ENCODE measurements around the gene TIAM2. TPM values are rescaled to one million over a fixed set of nuclear protein-coding genes. Genes with fewer than 3 reads are reported as not detected.

TIAM2 gene
- total and polyA plus RNA-seq, 9 of the 15 experiments (the other 6 are each of a cell fraction or from before 2014, with no cell fraction given): 0.73 to 6.5 (median 4.3) TPM

- TF ChIP-seq ZNF518B (CRISPR knock-in tag; IDR thresholded peaks at IDR 0.05): no peak
- no peak for TF ChIP-seq CREB1 (IDR thresholded peaks at IDR 0.05)
- TF ChIP-seq CREB1 (CRISPR knock-in tag; IDR thresholded peaks at IDR 0.05): no peak
- TF ChIP-seq MAZ (CRISPR knock-in tag; conservative IDR thresholded peaks at IDR 0.05 in 1 of 2, IDR thresholded peaks at IDR 0.05 in 1 of 2): no peak
Observed at GRCh38 chr6:155125906-155126305, 130.8 kb downstream of the TIAM2 start (continued).

DNA sequence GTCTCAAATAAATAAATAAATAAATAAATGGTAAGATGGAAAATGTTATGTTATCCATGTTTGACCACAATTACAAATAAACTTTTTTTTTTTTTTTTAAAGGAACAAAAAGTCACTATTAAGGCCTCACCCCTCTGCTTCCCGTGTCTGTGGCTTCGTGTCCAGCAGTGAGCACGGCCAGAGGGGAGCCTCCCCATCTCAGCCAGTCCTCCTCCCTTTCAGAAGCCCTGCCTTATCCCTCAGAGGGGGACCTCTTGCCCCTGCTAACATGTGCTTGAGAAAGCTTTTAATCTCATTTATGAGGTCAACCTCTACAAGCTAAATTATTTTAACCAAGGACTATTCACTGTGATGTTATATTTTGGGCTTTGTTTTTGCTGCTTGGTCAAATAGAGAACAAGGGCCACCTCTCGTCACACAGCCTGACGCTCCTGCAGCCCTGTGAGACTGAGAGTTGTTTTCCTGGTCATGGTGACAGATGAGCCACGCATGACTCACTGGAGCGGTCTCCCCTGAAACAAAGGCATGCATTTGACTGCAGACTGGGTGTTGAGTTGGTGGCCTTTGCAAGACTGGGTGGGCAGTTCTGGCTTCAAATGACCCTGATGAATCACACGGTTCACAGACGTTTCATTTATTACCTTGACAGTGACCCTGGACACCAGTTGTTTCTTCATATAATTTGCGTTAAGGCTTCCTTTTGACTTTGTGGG lies 131.8 kb downstream of the TIAM2 start:
- FAIRE-seq (peak; percentile 54), DNase-seq (ENCODE audit: extremely low read depth in 1 of 4, low spot score in 3 of 4) (peak in 2 of 4 experiments; percentile 33 to 35), ATAC-seq (peak; percentile 67)
- Histone ChIP-seq H3K4me1 (replicated peaks in 1 of 2; ENCODE audit: control insufficient read depth in 2 of 2, insufficient read depth in 2 of 2, low read length in 2 of 2) (no peaks in the 10 kb centered on the region), H3K27ac (ENCODE audit: extremely low read depth, low read depth, low read length) (no peak overlapping the region), H3K9ac (ENCODE audit: insufficient read depth in 1 of 2, low read depth in 2 of 2, low read length in 2 of 2) (no peak overlapping the region), H3K36me3 (ENCODE audit: control insufficient read depth, insufficient read depth, low read length) (no peaks in the 10 kb centered on the region), H3K79me2 (ENCODE audit: control insufficient read depth, insufficient read depth, low read length) (no peaks in the 10 kb centered on the region), H4K20me1 (replicated peaks; ENCODE audit: control insufficient read depth, insufficient read depth, low read length) (no peaks in the 10 kb centered on the region), H2AFZ (ENCODE audit: low read depth, low read length) (no peak overlapping the region), H3K9me3 (replicated peaks; ENCODE audit: control insufficient read depth, insufficient read depth, low read depth, low read length) (no peaks in the 10 kb centered on the region), H3K9me1 (ENCODE audit: control insufficient read depth, insufficient read depth, low read length) (no peaks in the 10 kb centered on the region), H3K27me3 (ENCODE audit: control insufficient read depth in 2 of 2, insufficient read depth in 2 of 2, low read length in 2 of 2) (peaks cover 43 to 78% of the 10 kb centered on the region in 2 experiments), H3K4me2 (ENCODE audit: insufficient read depth, low read length) (no peak overlapping the region), H3K4me3 (no peak overlapping the region)
- 3% methylated on average over 10 of the region's 10 CpGs for WGBS (ENCODE audit: insufficient coverage, low coverage, missing lambda C conversion rate)
- intact Hi-C loops (cut with micrococcal nuclease) (no loop called here), in situ Hi-C loops (cut with MboI) (no loop called here)
- ChIA-PET POLR2A (no interaction called here), CTCF (ENCODE audit: low intra/inter-chr PET ratio) (no interaction called here)
- BruUV-seq (replicated peaks): no TSS peak
- peak; percentile 88 for TF ChIP-seq FOSL1 (tag; conservative IDR thresholded peaks at IDR 0.05)
- peak; percentile 44; the same call in 1 of the 2 replicates for TF ChIP-seq JUND (IDR thresholded peaks at IDR 0.05; ENCODE audit: borderline replicate concordance, low read depth, low read length)
- TF ChIP-seq JUND (tag; IDR thresholded peaks at IDR 0.05; ENCODE audit: borderline replicate concordance, low read depth, low read length): no peak

Measured in K562 (cell line).